Kidney (tissue), 14 donors: ENCODE measurements around the gene LRRC49. TPM values are rescaled to one million over a fixed set of nuclear protein-coding genes. Genes with fewer than 3 reads are reported as not detected.

Source experiments
- DNase-seq, 5 donors: peaks; one replicate each; pipeline ENCODE4 v3.0.0-alpha.2; 2013 to 2020
- FAIRE-seq: peaks from 2 replicates; lab custom pipeline; 2012; peaks lifted over from hg19 to GRCh38; lab: Jason Lieb, UNC
- H3K27ac ChIP-seq, 2 donors: one replicate each; pipeline ENCODE4 v1.7.0; 2013; ENCODE audit warnings: low read depth in 2 of 2, low read length in 2 of 2, inconsistent platforms in 1 of 2
- H3K27me3 ChIP-seq: one replicate; pipeline ENCODE4 v1.7.1; 2013; ENCODE audit warnings: low read length, inconsistent platforms; ENCODE audit not compliant: control insufficient read depth, insufficient read depth
- H3K36me3 ChIP-seq, 3 donors: one replicate each; pipeline versions ENCODE4 v1.7.0 to v1.7.1; 2013; ENCODE audit warnings: low read length in 3 of 3, control low read depth in 1 of 3, inconsistent platforms in 1 of 3; ENCODE audit not compliant: insufficient read depth in 3 of 3, control insufficient read depth in 2 of 3
- H3K4me1 ChIP-seq, 3 donors: one replicate each; pipeline versions ENCODE4 v1.7.0 to v1.7.1; 2013; ENCODE audit warnings: low read length in 3 of 3, inconsistent platforms in 1 of 3, low read depth in 1 of 3; ENCODE audit not compliant: control insufficient read depth in 2 of 3, insufficient read depth in 2 of 3
- H3K4me3 ChIP-seq, 3 donors: one replicate each; pipeline versions ENCODE4 v1.7.0 to v1.8.1; 2013; ENCODE audit warnings: low read length in 3 of 3, control low read depth in 1 of 3, inconsistent platforms in 1 of 3
- H3K9ac ChIP-seq, 3 donors: one replicate each; pipeline versions ENCODE4 v1.7.0 to v1.7.1; 2013; ENCODE audit warnings: low read length in 3 of 3, control low read depth in 1 of 3, inconsistent platforms in 1 of 3
- H3K9me3 ChIP-seq, 3 donors: one replicate each; pipeline versions ENCODE4 v1.7.0 to v1.7.1; 2013; ENCODE audit warnings: low read length in 3 of 3, control low read depth in 1 of 3, inconsistent platforms in 1 of 3; ENCODE audit not compliant: control insufficient read depth in 2 of 3, insufficient read depth in 1 of 3
- intact Hi-C: fragments of 100-400 bp; cut with DNase I; formaldehyde crosslinking; loops from one replicate; pipeline ENCODE4 v1.11.1; 2022
- polyA plus RNA-seq: library from polyadenylated mRNA; stranded (reverse); fragments of 350-450 nt; fragmentation: Illumina TruSeq; extraction: RNeasy Lipid Tissue Mini Kit (QIAGEN cat#74804); gene quantifications from one replicate; pipeline ENCODE4 v1.2.3, GENCODE V29; 2014; ENCODE audit warnings: low read depth, low replicate concordance; ENCODE audit not compliant: insufficient read depth
- total RNA-seq: library from RNA; stranded (reverse); fragmentation: NEBNext Ultra II Directional; extraction: Animal tissue kit (Norgen Biotek cat#: 25700); gene quantifications from one replicate; pipeline ENCODE4 v1.2.1, GENCODE V29; 2021
- TF ChIP-seq, protein P1 (sequence below): IDR thresholded peaks from 3 replicates; pipeline ENCODE4 v1.5.1; 2012; ENCODE audit warnings: mild to moderate bottlenecking, moderate library complexity, borderline replicate concordance; ENCODE audit not compliant: insufficient read depth; ENCODE audit errors: extremely low read depth
- donor health status: control.
- donor health status: control.
- donor health status: control.
- donor health status: control.
- donor health status: control.
- donor health status: DM: yes; HTN: yes; CAD: no.
- donor health status: Normal renal cell carcinoma (clear cell type).

Gene LRRC49
- total and polyA plus RNA-seq, 2 donors from 2014 or later, result 13.2 to 14.2 TPM

- no peak for FAIRE-seq
- Histone ChIP-seq H3K27ac (peak within 1 kb of the TSS; percentile 69 to 76), H3K36me3 (no peaks in the 10 kb centered on the region), H3K9me3 (no peaks in the 10 kb centered on the region), H3K27me3 (no peaks in the 10 kb centered on the region), H3K4me3 (peak within 1 kb of the TSS; percentile 70 to 87 (median 83)), H3K4me1 (peaks cover 0 to 9% (median 0%) of the 10 kb centered on the region in 3 donors), H3K9ac (peak within 1 kb of the TSS; percentile 35 to 84 (median 81))
- TF ChIP-seq, protein P1, sequence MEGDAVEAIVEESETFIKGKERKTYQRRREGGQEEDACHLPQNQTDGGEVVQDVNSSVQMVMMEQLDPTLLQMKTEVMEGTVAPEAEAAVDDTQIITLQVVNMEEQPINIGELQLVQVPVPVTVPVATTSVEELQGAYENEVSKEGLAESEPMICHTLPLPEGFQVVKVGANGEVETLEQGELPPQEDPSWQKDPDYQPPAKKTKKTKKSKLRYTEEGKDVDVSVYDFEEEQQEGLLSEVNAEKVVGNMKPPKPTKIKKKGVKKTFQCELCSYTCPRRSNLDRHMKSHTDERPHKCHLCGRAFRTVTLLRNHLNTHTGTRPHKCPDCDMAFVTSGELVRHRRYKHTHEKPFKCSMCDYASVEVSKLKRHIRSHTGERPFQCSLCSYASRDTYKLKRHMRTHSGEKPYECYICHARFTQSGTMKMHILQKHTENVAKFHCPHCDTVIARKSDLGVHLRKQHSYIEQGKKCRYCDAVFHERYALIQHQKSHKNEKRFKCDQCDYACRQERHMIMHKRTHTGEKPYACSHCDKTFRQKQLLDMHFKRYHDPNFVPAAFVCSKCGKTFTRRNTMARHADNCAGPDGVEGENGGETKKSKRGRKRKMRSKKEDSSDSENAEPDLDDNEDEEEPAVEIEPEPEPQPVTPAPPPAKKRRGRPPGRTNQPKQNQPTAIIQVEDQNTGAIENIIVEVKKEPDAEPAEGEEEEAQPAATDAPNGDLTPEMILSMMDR, result no peak
- intact Hi-C loops, result no loop called here
- DNase-seq, result peak; percentile 70 to 83 (median 81)
These were observed 38.5 kb upstream of the LRRC49 start, which contains the start of gene LARP6 for GRCh38 chr15:70853973-70854665. LARP6 (minus strand) TSS chr15:70854157; CDS start chr15:70854088, 69 bp downstream.

DNA sequence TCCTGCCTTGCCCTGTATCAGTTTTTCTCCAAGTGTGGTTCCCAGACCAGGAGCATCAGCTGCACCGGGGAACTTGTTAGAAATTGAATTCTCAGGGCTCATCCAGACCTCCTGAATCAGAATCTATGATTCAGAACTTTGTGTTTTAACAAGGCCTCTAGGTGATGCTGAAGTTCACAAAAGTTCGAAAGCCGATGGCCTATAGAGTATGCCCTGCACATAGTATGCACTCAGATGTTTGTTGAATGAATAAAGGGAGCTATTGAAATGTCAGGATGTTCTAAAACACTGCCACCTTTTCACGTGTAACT lies 38.0 kb upstream of the LRRC49 start:
- TF ChIP-seq, protein P1, result no peak
- Histone ChIP-seq H3K27ac (peak overlapping the region; percentile 65 to 69), H3K9me3 (no peaks in the 10 kb centered on the region), H3K36me3 (no peaks in the 10 kb centered on the region), H3K27me3 (no peaks in the 10 kb centered on the region), H3K4me3 (peak overlapping the region; percentile 19 to 72 (median 60)), H3K9ac (peak overlapping the region; percentile 13 to 84 (median 77)), H3K4me1 (peaks cover 0 to 9% (median 0%) of the 10 kb centered on the region in 3 donors)
- intact Hi-C loops, result no loop called here
- DNase-seq, result no peak
- no peak for FAIRE-seq

- Histone ChIP-seq H3K27me3 (no peaks in the 10 kb centered on the region), H3K27ac (no peak overlapping the region), H3K9me3 (no peaks in the 10 kb centered on the region), H3K4me1 (peaks cover 0 to 9% (median 0%) of the 10 kb centered on the region in 3 donors), H3K4me3 (no peak overlapping the region), H3K9ac (no peak overlapping the region), H3K36me3 (no peaks in the 10 kb centered on the region)
- TF ChIP-seq, protein P1, result no peak
- intact Hi-C loops, result no loop called here
- DNase-seq, result no peak
- no peak for FAIRE-seq
These were observed 36.9 kb upstream of the LRRC49 start for GRCh38 chr15:70855764-70856163.
